ENCODE measurements around the gene TYSND1.

DNA sequence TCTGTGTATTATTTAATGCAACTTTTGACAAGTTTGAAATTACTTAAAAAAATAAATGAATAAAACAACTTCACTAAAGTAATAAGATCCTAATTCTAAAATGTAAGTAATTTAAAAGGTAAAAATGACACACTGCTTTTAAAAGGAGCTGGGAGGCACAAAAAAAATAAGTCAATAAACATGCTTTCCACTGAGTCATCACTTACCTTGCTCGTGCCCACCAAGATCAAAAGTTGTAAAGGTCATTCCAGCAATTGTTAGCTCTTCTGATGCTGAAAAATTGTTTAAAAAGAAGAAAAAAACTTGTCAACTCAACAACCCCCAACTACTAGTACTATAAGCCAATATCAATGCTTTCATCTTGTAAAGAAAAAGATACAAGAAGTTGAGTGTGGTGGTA lies 14.3 kb upstream of the TYSND1 start:
- TF ChIP-seq POLR2A (IDR thresholded peaks at IDR 0.05; ENCODE audit: low read depth, low read length) (no peak), TAF1 (IDR thresholded peaks at IDR 0.05; ENCODE audit: low read depth, low read length) (no peak), POLR2AphosphoS5 (IDR thresholded peaks at IDR 0.05; ENCODE audit: low read depth, low read length) (no peak)
